ENCODE measurements around the gene ZCCHC24.

ZCCHC24 gene

DNA sequence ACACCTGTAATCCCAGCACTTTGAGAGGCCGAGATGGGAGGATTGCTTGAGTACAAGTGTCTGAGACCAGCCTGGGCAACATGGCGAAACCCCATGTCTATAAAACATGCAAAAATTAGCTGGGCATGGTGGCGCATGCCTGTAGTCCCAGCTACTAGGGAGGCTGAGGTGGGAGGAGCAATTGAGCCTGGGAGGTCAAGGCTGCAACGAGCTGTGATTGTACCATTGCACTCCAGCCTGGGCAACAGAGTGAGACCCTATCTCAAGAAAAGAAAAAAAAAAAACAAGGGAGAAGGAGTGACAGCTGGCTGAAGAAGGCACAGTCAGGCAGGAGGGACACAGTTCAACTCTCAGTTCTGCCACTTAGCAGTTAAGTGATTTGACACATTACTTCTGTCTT lies 26.4 kb upstream of the ZCCHC24 start:
- Histone ChIP-seq H3K36me3 (ENCODE audit: insufficient read depth, low read length) (no peaks in the 10 kb centered on the region), H3K4me1 (ENCODE audit: control insufficient read depth, insufficient read depth, low read length) (peaks cover 5% of the 10 kb centered on the region), H3K4me3 (ENCODE audit: low read length) (no peak overlapping the region), H3K27me3 (ENCODE audit: control insufficient read depth, insufficient read depth, low read length) (peaks cover 38% of the 10 kb centered on the region), H3K4me2 (ENCODE audit: low read length) (no peak overlapping the region), H3K9ac (ENCODE audit: low read depth, low read length) (no peak overlapping the region), H3K9me3 (replicated peaks; ENCODE audit: low read length) (no peaks in the 10 kb centered on the region)

DNA sequence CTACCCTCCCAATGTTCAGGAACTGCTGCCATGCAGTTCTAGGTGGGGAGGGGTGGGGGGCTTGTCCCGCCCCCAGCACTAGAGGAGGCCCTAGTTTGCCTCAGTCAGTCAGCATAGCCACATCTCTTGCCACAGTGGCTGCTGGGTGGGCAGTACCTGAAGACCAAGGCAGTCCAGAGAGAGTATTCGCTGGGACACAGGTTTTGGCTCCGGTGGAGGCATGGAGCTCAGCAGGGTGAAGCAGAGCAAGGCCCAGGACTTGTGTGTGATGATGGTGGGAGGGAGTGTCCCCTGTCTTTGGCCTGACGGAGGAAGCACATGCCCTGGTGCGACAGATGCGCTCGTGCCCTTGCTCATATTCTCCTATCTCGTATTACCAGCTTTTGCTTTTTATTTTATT lies 24.7 kb upstream of the ZCCHC24 start:
- H3K4me1 ChIP-seq (ENCODE audit: control insufficient read depth, insufficient read depth, low read length): peaks cover 5% of the 10 kb centered on the region
- H3K4me2 ChIP-seq (ENCODE audit: low read length): no peak overlapping the region
- H3K36me3 ChIP-seq (ENCODE audit: insufficient read depth, low read length): no peaks in the 10 kb centered on the region
- no peak overlapping the region for H3K9ac ChIP-seq (ENCODE audit: low read depth, low read length)
- no peaks in the 10 kb centered on the region for H3K9me3 ChIP-seq (replicated peaks; ENCODE audit: low read length)
- H3K4me3 ChIP-seq (ENCODE audit: low read length): no peak overlapping the region
- peaks cover 21% of the 10 kb centered on the region for H3K27me3 ChIP-seq (ENCODE audit: control insufficient read depth, insufficient read depth, low read length)

GRCh38 chr10:79468841-79469585 lies 23.6 kb upstream of the ZCCHC24 start:
- Histone ChIP-seq H3K36me3 (ENCODE audit: insufficient read depth, low read length) (no peaks in the 10 kb centered on the region), H3K9ac (ENCODE audit: low read depth, low read length) (no peak overlapping the region), H3K4me2 (ENCODE audit: low read length) (no peak overlapping the region), H3K27me3 (ENCODE audit: control insufficient read depth, insufficient read depth, low read length) (peaks cover 17% of the 10 kb centered on the region), H3K4me3 (ENCODE audit: low read length) (no peak overlapping the region), H3K9me3 (replicated peaks; ENCODE audit: low read length) (no peaks in the 10 kb centered on the region), H3K4me1 (ENCODE audit: control insufficient read depth, insufficient read depth, low read length) (peaks cover 13% of the 10 kb centered on the region)

- Histone ChIP-seq H3K9me3 (replicated peaks; ENCODE audit: low read length) (no peaks in the 10 kb centered on the region), H3K4me3 (ENCODE audit: low read length) (no peak overlapping the region), H3K36me3 (ENCODE audit: insufficient read depth, low read length) (no peaks in the 10 kb centered on the region), H3K4me1 (ENCODE audit: control insufficient read depth, insufficient read depth, low read length) (peaks cover 21% of the 10 kb centered on the region), H3K9ac (ENCODE audit: low read depth, low read length) (no peak overlapping the region), H3K27me3 (ENCODE audit: control insufficient read depth, insufficient read depth, low read length) (peaks cover 13% of the 10 kb centered on the region), H3K4me2 (ENCODE audit: low read length) (no peak overlapping the region)
Measured at GRCh38 chr10:79468015-79468560, 22.7 kb upstream of the ZCCHC24 start.

DNA sequence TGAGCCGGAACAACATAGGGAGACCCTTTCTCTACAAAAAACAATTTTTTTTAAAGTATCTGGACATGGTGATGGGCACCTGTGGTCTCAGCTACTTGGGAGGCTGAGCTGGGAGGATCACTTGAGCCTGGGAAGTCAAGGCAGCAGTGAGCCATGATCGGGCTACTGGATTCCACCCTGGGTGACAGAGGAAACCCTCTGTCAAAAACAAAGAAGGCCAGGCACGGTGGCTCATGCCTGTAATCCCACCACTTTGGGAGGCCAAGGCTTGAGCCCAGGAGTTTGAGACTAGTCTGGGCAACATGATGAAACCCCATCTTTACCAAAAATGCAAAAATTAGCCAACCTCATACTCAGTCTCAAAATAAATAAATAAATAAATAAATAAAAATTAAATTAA lies 19.9 kb upstream of the ZCCHC24 start:
- Histone ChIP-seq H3K9ac (ENCODE audit: low read depth, low read length) (no peak overlapping the region), H3K36me3 (ENCODE audit: insufficient read depth, low read length) (no peaks in the 10 kb centered on the region), H3K9me3 (replicated peaks; ENCODE audit: low read length) (no peaks in the 10 kb centered on the region), H3K27me3 (ENCODE audit: control insufficient read depth, insufficient read depth, low read length) (peaks cover 27% of the 10 kb centered on the region), H3K4me3 (ENCODE audit: low read length) (no peak overlapping the region), H3K4me2 (ENCODE audit: low read length) (no peak overlapping the region), H3K4me1 (ENCODE audit: control insufficient read depth, insufficient read depth, low read length) (peaks cover 21% of the 10 kb centered on the region)

DNA sequence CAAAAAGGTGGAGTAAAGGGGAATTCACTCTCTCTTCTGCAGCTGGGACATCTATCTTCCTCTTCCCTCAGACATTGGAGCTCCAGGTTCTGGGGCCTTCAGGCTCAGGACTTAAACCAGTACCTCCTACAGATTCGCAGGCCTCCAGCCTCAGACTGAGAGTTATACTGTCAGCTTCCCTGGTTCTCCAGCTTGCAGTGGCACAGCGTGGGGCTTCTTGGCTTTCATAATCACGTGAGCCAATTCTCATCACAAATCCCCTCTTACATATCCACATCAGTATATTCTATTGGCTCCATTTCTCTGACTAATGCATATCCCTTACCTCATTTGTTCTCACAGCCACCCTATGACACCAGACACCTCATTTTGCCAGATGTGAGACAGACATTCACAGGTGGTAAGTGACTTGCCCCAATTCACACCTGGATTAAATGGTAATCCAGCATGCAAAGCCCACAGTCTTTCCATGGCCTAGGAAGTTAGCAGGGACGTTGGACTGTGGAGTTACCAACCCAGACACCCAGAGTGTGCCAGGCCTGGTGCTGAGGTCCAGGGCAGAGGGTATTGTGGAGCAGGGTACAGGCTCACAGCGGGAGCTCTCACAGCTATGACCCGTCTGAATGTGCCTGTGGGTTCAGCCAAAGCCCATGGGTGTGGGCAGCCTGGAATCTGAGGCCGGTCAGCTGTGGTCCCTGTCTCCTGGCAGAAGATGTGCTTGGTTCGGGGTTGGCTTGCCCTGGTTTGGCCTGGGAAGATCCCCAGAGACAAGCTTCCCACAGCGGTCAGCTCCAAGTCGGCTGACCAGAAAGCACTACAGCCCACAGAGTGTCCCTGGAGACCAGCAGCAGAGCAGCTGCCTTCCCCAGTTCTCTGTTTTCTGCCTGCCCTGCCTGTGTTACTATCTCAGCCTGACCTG lies 18.4 kb upstream of the ZCCHC24 start:
- Histone ChIP-seq H3K9ac (ENCODE audit: low read depth, low read length) (no peak overlapping the region), H3K4me1 (ENCODE audit: control insufficient read depth, insufficient read depth, low read length) (peaks cover 21% of the 10 kb centered on the region)

GRCh38 chr10:79460687-79461086 lies 15.3 kb upstream of the ZCCHC24 start:
- no peak overlapping the region for H3K4me2 ChIP-seq (ENCODE audit: low read length)
- H3K36me3 ChIP-seq (ENCODE audit: insufficient read depth, low read length): no peaks in the 10 kb centered on the region
- peaks cover 36% of the 10 kb centered on the region for H3K27me3 ChIP-seq (ENCODE audit: control insufficient read depth, insufficient read depth, low read length)
- H3K4me1 ChIP-seq (ENCODE audit: control insufficient read depth, insufficient read depth, low read length): peaks cover 16% of the 10 kb centered on the region
- no peak overlapping the region for H3K4me3 ChIP-seq (ENCODE audit: low read length)
- H3K9ac ChIP-seq (ENCODE audit: low read depth, low read length): no peak overlapping the region
- no peaks in the 10 kb centered on the region for H3K9me3 ChIP-seq (replicated peaks; ENCODE audit: low read length)

More for the DNA sequence above, 18.4 kb upstream of the ZCCHC24 start:
- H3K4me2 ChIP-seq (ENCODE audit: low read length): peak overlapping the region; percentile 11
- H3K4me3 ChIP-seq (ENCODE audit: low read length): no peak overlapping the region
- no peaks in the 10 kb centered on the region for H3K9me3 ChIP-seq (replicated peaks; ENCODE audit: low read length)
- no peaks in the 10 kb centered on the region for H3K36me3 ChIP-seq (ENCODE audit: insufficient read depth, low read length)
- H3K27me3 ChIP-seq (ENCODE audit: control insufficient read depth, insufficient read depth, low read length): peaks cover 29% of the 10 kb centered on the region

DNA sequence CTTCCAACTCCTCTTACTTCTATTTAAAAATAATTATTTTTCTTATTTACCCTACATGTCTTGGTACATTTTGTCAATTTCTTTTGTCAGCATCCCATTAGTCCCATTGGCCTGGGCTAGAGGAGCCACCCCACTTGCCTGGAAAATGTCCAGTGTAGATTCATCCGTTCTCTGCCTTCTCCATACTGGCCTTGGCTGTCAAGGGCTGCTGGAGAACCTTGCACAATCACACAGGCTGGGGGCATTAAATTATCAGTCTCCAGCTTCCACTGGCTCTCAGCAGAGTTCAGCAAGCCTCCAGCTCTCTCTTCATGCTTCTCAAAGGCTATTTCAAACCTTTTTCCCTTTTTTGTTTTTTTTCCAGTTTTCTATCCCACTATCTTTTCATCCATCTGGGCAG lies 13.8 kb upstream of the ZCCHC24 start:
- H3K4me1 ChIP-seq (ENCODE audit: control insufficient read depth, insufficient read depth, low read length): peaks cover 14% of the 10 kb centered on the region
- no peak overlapping the region for H3K9ac ChIP-seq (ENCODE audit: low read depth, low read length)
- H3K4me2 ChIP-seq (ENCODE audit: low read length): no peak overlapping the region
- H3K9me3 ChIP-seq (replicated peaks; ENCODE audit: low read length): no peaks in the 10 kb centered on the region
- H3K27me3 ChIP-seq (ENCODE audit: control insufficient read depth, insufficient read depth, low read length): peaks cover 36% of the 10 kb centered on the region
- H3K36me3 ChIP-seq (ENCODE audit: insufficient read depth, low read length): no peaks in the 10 kb centered on the region
- no peak overlapping the region for H3K4me3 ChIP-seq (ENCODE audit: low read length)

GRCh38 chr10:79458483-79458882 lies 13.1 kb upstream of the ZCCHC24 start:
- Histone ChIP-seq H3K27me3 (ENCODE audit: control insufficient read depth, insufficient read depth, low read length) (peaks cover 41% of the 10 kb centered on the region), H3K9me3 (replicated peaks; ENCODE audit: low read length) (no peaks in the 10 kb centered on the region), H3K4me2 (ENCODE audit: low read length) (no peak overlapping the region), H3K9ac (ENCODE audit: low read depth, low read length) (no peak overlapping the region), H3K36me3 (ENCODE audit: insufficient read depth, low read length) (no peaks in the 10 kb centered on the region), H3K4me3 (ENCODE audit: low read length) (no peak overlapping the region), H3K4me1 (ENCODE audit: control insufficient read depth, insufficient read depth, low read length) (peaks cover 11% of the 10 kb centered on the region)

DNA sequence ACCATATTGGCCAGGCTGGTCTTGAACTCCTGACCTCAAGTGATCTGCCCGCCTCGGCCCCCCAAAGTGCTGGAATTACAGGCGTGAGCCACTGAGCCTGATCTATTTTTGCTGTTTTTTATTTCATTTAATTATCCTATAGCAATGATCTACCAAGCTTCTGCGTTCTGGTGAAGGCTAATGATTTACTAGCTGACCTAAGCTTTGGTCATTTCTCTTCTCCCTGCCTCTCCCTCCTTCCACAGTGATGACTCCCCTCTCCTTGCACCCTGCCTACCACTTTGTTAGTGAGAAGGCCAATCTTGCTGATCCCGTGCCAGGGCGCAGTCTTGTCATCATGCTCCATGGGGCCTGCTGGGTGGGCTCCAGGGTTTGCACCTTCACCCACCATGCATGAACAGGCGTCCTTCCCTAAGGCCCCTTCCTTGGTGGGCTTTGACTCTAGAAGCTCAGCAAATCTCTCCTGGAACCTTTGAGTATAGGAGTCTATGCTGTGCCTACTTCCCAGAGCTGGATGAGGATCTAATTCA lies 11.9 kb upstream of the ZCCHC24 start:
- H3K36me3 ChIP-seq (ENCODE audit: insufficient read depth, low read length): no peaks in the 10 kb centered on the region
- peaks cover 32% of the 10 kb centered on the region for H3K27me3 ChIP-seq (ENCODE audit: control insufficient read depth, insufficient read depth, low read length)
- no peak overlapping the region for H3K9ac ChIP-seq (ENCODE audit: low read depth, low read length)
- H3K4me3 ChIP-seq (ENCODE audit: low read length): no peak overlapping the region
- no peak overlapping the region for H3K4me2 ChIP-seq (ENCODE audit: low read length)
- no peaks in the 10 kb centered on the region for H3K9me3 ChIP-seq (replicated peaks; ENCODE audit: low read length)
- peaks cover 8% of the 10 kb centered on the region for H3K4me1 ChIP-seq (ENCODE audit: control insufficient read depth, insufficient read depth, low read length)

GRCh38 chr10:79454259-79454658 lies 8.8 kb upstream of the ZCCHC24 start:
- Histone ChIP-seq H3K9ac (ENCODE audit: low read depth, low read length) (no peak overlapping the region), H3K4me1 (ENCODE audit: control insufficient read depth, insufficient read depth, low read length) (peaks cover 8% of the 10 kb centered on the region), H3K4me2 (ENCODE audit: low read length) (peak overlapping the region; percentile 16), H3K4me3 (ENCODE audit: low read length) (no peak overlapping the region), H3K27me3 (ENCODE audit: control insufficient read depth, insufficient read depth, low read length) (peaks cover 13% of the 10 kb centered on the region), H3K9me3 (replicated peaks; ENCODE audit: low read length) (no peaks in the 10 kb centered on the region), H3K36me3 (ENCODE audit: insufficient read depth, low read length) (no peaks in the 10 kb centered on the region)
